Islet precursor cell (in vitro differentiated cells): ENCODE measurements around the gene CLSTN2.

ENCODE experiments used
- DNase-seq: peaks from one replicate; pipeline ENCODE4 v3.0.0-alpha.2; 2018

The CLSTN2 gene

GRCh38 chr3:139944256-139944910 lies 9.4 kb downstream of the CLSTN2 start:
- DNase-seq = no peak

GRCh38 chr3:139945386-139945785 lies 10.4 kb downstream of the CLSTN2 start:
- DNase-seq = peak; percentile 5

- DNase-seq = no peak
These were observed 11.0 kb downstream of the CLSTN2 start for GRCh38 chr3:139945942-139946341.

GRCh38 chr3:139948467-139948866 lies 13.5 kb downstream of the CLSTN2 start:
- DNase-seq = no peak

- DNase-seq = peak; percentile 39
These were observed 13.9 kb downstream of the CLSTN2 start for GRCh38 chr3:139948898-139949297.

GRCh38 chr3:139953131-139953910 lies 18.3 kb downstream of the CLSTN2 start:
- DNase-seq = peak; percentile 77

GRCh38 chr3:139954146-139954860 lies 19.3 kb downstream of the CLSTN2 start:
- DNase-seq = no peak

GRCh38 chr3:139957844-139958243 lies 22.9 kb downstream of the CLSTN2 start:
- DNase-seq = no peak

- DNase-seq = peak; percentile 38
These were observed 34.4 kb downstream of the CLSTN2 start for GRCh38 chr3:139969386-139969785.

- DNase-seq = peak; percentile 44
These were observed 35.5 kb downstream of the CLSTN2 start for GRCh38 chr3:139970526-139970925.

GRCh38 chr3:139974809-139975425 lies 39.9 kb downstream of the CLSTN2 start:
- DNase-seq = peak; percentile 29

- DNase-seq = peak; percentile 45
These were observed 40.8 kb downstream of the CLSTN2 start for GRCh38 chr3:139975594-139976365.

GRCh38 chr3:139978966-139979365 lies 44.0 kb downstream of the CLSTN2 start:
- no peak for DNase-seq

GRCh38 chr3:139979991-139980390 lies 45.0 kb downstream of the CLSTN2 start:
- DNase-seq = peak; percentile 12

- DNase-seq = peak; percentile 12
These were observed 47.4 kb downstream of the CLSTN2 start for GRCh38 chr3:139982404-139982803.

GRCh38 chr3:139985576-139985975 lies 50.6 kb downstream of the CLSTN2 start:
- no peak for DNase-seq

- DNase-seq = peak; percentile 71
These were observed 52.9 kb downstream of the CLSTN2 start for GRCh38 chr3:139987908-139988307.

GRCh38 chr3:139988472-139989156 lies 53.6 kb downstream of the CLSTN2 start:
- DNase-seq = peak; percentile 6

- peak; percentile 16 for DNase-seq
These were observed 59.9 kb downstream of the CLSTN2 start for GRCh38 chr3:139994891-139995290.

- DNase-seq = peak; percentile 7
These were observed 69.3 kb downstream of the CLSTN2 start for GRCh38 chr3:140004271-140004670.

- peak; percentile 5 for DNase-seq
These were observed 71.3 kb downstream of the CLSTN2 start for GRCh38 chr3:140006331-140006730.

- peak; percentile 12 for DNase-seq
These were observed 72.1 kb downstream of the CLSTN2 start for GRCh38 chr3:140007081-140007480.
